PFSK-1 (cell line): ENCODE measurements around the gene STAT3.

Source experiments
- REST ChIP-seq, 2 experiments: IDR thresholded peaks; 2 replicates each; pipeline versions ENCODE4 v1.6.1 to v1.8.0; 2011 to 2012; ENCODE audit warnings: low read depth in 2 of 2, low read length in 2 of 2, control low read depth in 1 of 2, inconsistent platforms in 1 of 2, mild to moderate bottlenecking in 1 of 2, moderate library complexity in 1 of 2; ENCODE audit not compliant: insufficient read depth in 1 of 2
- SIN3A ChIP-seq: IDR thresholded peaks from 2 replicates; pipeline ENCODE4 v1.6.1; 2012; ENCODE audit warnings: mild to moderate bottlenecking, low read length, moderate library complexity, borderline replicate concordance; ENCODE audit not compliant: insufficient read depth

GRCh38 chr17:42317266-42317845, 70.9 kb downstream of the STAT3 start:
- TF ChIP-seq REST (IDR thresholded peaks at IDR 0.05; ENCODE audit: insufficient read depth in 1 of 2, low read depth in 2 of 2, low read length in 2 of 2) = no peak
- no peak for TF ChIP-seq SIN3A
